GM12892 (cell line): ENCODE results near the gene TRRAP.

Source experiments
- POLR2A ChIP-seq: IDR thresholded peaks from 2 replicates; pipeline ENCODE4 v1.6.1; 2011; ENCODE audit warnings: low read depth, low read length, control low read depth
- POLR2AphosphoS5 ChIP-seq: IDR thresholded peaks from 2 replicates; pipeline ENCODE4 v1.6.1; 2011; ENCODE audit warnings: low read depth, low read length, control low read depth
- TAF1 ChIP-seq: IDR thresholded peaks from 2 replicates; pipeline ENCODE4 v1.6.1; 2011; ENCODE audit warnings: low read depth, mild to moderate bottlenecking, control low read depth, low read length, borderline replicate concordance

GRCh38 chr7:98949336-98950044 lies 71.2 kb downstream of the TRRAP start:
- no peak for TF ChIP-seq POLR2AphosphoS5
- no peak for TF ChIP-seq POLR2A
- TF ChIP-seq TAF1: no peak
